Neural cell (in vitro differentiated cells): Measurements from ENCODE around the gene ZNF462. TPM values are rescaled to one million over a fixed set of nuclear protein-coding genes. Genes with fewer than 3 reads are reported as not detected.

ENCODE experiments used
- H2AFZ ChIP-seq: fragments of 200-600, 300-800 bp; sonication (generic), shearing (Covaris generic); 2 replicates; pipeline ENCODE4 v1.6.0; 2014; ENCODE audit warnings: low read depth, mild to moderate bottlenecking, antibody characterized with exemption, low read length, moderate library complexity
- H3F3A ChIP-seq: fragments of 200-600 bp; shearing (Covaris generic); 2 replicates; pipeline ENCODE4 v1.6.1; 2016; ENCODE audit warnings: mild to moderate bottlenecking, moderate library complexity, mixed read lengths, antibody characterized with exemption, low read length; ENCODE audit not compliant: insufficient read depth, poor library complexity, severe bottlenecking
- H3K27ac ChIP-seq: fragments of 200-600, 300-800 bp; sonication (generic), shearing (Covaris generic); 2 replicates; pipeline ENCODE4 v1.5.1; 2014; ENCODE audit warnings: mild to moderate bottlenecking, low read length, moderate library complexity
- H3K27me3 ChIP-seq: fragments of 300-800, 200-600 bp; sonication (generic), shearing (Covaris generic); 2 replicates; pipeline ENCODE4 v1.6.0; 2014; ENCODE audit warnings: mild to moderate bottlenecking, low read depth, low read length, moderate library complexity; ENCODE audit not compliant: insufficient read depth
- H3K36me3 ChIP-seq: fragments of 300-800, 200-600 bp; sonication (generic), shearing (Covaris generic); 2 replicates; pipeline ENCODE4 v1.5.1; 2014; ENCODE audit warnings: mild to moderate bottlenecking, antibody characterized with exemption, low read length, moderate library complexity; ENCODE audit not compliant: insufficient read depth
- H3K4me2 ChIP-seq: fragments of 300-800, 200-600 bp; sonication (generic), shearing (Covaris generic); 2 replicates; pipeline ENCODE4 v1.6.0; 2014; ENCODE audit warnings: mild to moderate bottlenecking, low read length
- H3K4me3 ChIP-seq: fragments of 300-800, 200-600 bp; sonication (generic), shearing (Covaris generic); 2 replicates; pipeline ENCODE4 v1.5.1; 2014; ENCODE audit warnings: mild to moderate bottlenecking, low read length, moderate library complexity
- H3K79me2 ChIP-seq: fragments of 200-600 bp; shearing (Covaris generic); replicated peaks from 2 replicates; pipeline ENCODE4 v1.6.0; 2014; ENCODE audit warnings: mild to moderate bottlenecking, low read length, moderate library complexity; ENCODE audit not compliant: insufficient read depth
- H3K9ac ChIP-seq: fragments of 300-800, 200-600 bp; sonication (generic), shearing (Covaris generic); 2 replicates; pipeline ENCODE4 v1.6.1; 2016; ENCODE audit warnings: mild to moderate bottlenecking, low read length, mixed read lengths
- H3K9me2 ChIP-seq: fragments of 200-600 bp; shearing (Covaris generic); 2 replicates; pipeline ENCODE4 v1.6.1; 2016; ENCODE audit warnings: mild to moderate bottlenecking, low read length, mixed read lengths; ENCODE audit not compliant: insufficient read depth
- H3K9me3 ChIP-seq: fragments of 200-600, 300-800 bp; sonication (generic), shearing (Covaris generic); 2 replicates; pipeline ENCODE4 v1.6.1; 2016; ENCODE audit warnings: mild to moderate bottlenecking, mixed run types, low read length, moderate library complexity, mixed read lengths
- H4K20me1 ChIP-seq: fragments of 200-600 bp; shearing (Covaris generic); 2 replicates; pipeline ENCODE4 v1.6.1; 2016; ENCODE audit warnings: mild to moderate bottlenecking, mixed run types; ENCODE audit not compliant: insufficient read depth
- CTCF ChIP-seq: fragments of 450-650 bp; IDR thresholded peaks from 2 replicates; pipeline ENCODE4 v1.5.1; 2014; ENCODE audit warnings: antibody characterized with exemption, mild to moderate bottlenecking, moderate library complexity; ENCODE audit not compliant: poor library complexity, severe bottlenecking
- EP300 ChIP-seq: fragments of 450-650 bp; conservative IDR thresholded peaks from 2 replicates; pipeline ENCODE4 v1.6.1; 2014; ENCODE audit warnings: antibody characterized with exemption, mild to moderate bottlenecking, moderate library complexity; ENCODE audit not compliant: poor library complexity, severe bottlenecking
- EZH2 ChIP-seq: fragments of 200-600, 300-800 bp; shearing (Covaris generic), sonication (generic); IDR thresholded peaks from 2 replicates; pipeline ENCODE4 v1.6.1; 2014; ENCODE audit warnings: antibody characterized with exemption, low read length, borderline replicate concordance, mild to moderate bottlenecking; ENCODE audit not compliant: insufficient read depth, poor library complexity, severe bottlenecking
- MXI1 ChIP-seq: fragments of 450-650 bp; conservative IDR thresholded peaks from 2 replicates; pipeline ENCODE4 v1.6.1; 2014; ENCODE audit warnings: antibody characterized with exemption, mild to moderate bottlenecking; ENCODE audit not compliant: poor library complexity, severe bottlenecking
- POLR2AphosphoS5 ChIP-seq: IDR thresholded peaks from 2 replicates; pipeline ENCODE4 v1.6.1; 2012
- RAD21 ChIP-seq: fragments of 450-650 bp; conservative IDR thresholded peaks from 2 replicates; pipeline ENCODE4 v1.6.1; 2014; ENCODE audit warnings: antibody characterized with exemption, mild to moderate bottlenecking, moderate library complexity
- SMC3 ChIP-seq: fragments of 450-650 bp; conservative IDR thresholded peaks from 2 replicates; pipeline ENCODE4 v1.6.1; 2014; ENCODE audit warnings: antibody characterized with exemption, mild to moderate bottlenecking, moderate library complexity; ENCODE audit not compliant: poor library complexity
- TAF1 ChIP-seq: IDR thresholded peaks from 2 replicates; pipeline ENCODE4 v1.6.1; 2012; ENCODE audit warnings: low read depth
- polyA plus RNA-seq: library from polyadenylated mRNA; depleted of rRNA; stranded (reverse); fragments of >200 nt; gene quantifications from 2 replicates; pipeline ENCODE4 v1.2.3, GENCODE V29; 2014
- TF ChIP-seq, protein P1 (sequence below): IDR thresholded peaks from 2 replicates; pipeline ENCODE4 v1.6.1; 2012; ENCODE audit warnings: borderline replicate concordance

Gene ZNF462
- polyA plus RNA-seq, 1 donor from 2014 or later = 9.1 TPM

DNA sequence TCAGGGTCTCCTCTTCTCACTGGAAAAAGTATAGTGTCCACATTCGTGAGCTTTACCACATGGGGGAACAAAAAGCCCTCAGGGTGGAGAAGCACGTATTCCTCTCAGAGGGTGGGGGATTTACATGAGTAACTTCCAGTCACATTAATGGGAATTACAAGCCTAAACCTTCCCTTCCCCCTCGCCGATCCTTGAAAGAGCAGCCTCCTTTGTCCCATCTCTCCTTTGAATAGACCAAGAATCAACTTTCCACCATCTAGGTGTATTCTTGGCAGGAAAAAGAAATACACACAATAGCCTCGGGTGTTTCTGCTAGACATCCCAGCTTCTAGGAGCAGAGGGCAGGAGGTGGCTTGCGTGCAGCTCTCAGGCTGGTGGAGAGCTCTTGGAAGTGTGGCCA is 144.4 kb downstream of the ZNF462 start:
- Histone ChIP-seq H3K9me3 (no peaks in the 10 kb centered on the region), H3K9ac (no peak overlapping the region), H4K20me1 (no peaks in the 10 kb centered on the region), H3K27ac (no peak overlapping the region), H3K4me3 (no peak overlapping the region), H3K4me2 (no peak overlapping the region), H3K9me2 (no peaks in the 10 kb centered on the region), H3K27me3 (no peaks in the 10 kb centered on the region), H3K79me2 (no peaks in the 10 kb centered on the region), H3F3A (no peaks in the 10 kb centered on the region), H3K36me3 (peaks cover 37% of the 10 kb centered on the region), H2AFZ (no peak overlapping the region)
- no peak for TF ChIP-seq TAF1
- TF ChIP-seq EP300 = no peak
- no peak for TF ChIP-seq POLR2AphosphoS5
- no peak for TF ChIP-seq CTCF
- no peak for TF ChIP-seq EZH2
- TF ChIP-seq MXI1 = no peak
- TF ChIP-seq RAD21 = no peak
- TF ChIP-seq SMC3 = no peak
- TF ChIP-seq, protein P1, sequence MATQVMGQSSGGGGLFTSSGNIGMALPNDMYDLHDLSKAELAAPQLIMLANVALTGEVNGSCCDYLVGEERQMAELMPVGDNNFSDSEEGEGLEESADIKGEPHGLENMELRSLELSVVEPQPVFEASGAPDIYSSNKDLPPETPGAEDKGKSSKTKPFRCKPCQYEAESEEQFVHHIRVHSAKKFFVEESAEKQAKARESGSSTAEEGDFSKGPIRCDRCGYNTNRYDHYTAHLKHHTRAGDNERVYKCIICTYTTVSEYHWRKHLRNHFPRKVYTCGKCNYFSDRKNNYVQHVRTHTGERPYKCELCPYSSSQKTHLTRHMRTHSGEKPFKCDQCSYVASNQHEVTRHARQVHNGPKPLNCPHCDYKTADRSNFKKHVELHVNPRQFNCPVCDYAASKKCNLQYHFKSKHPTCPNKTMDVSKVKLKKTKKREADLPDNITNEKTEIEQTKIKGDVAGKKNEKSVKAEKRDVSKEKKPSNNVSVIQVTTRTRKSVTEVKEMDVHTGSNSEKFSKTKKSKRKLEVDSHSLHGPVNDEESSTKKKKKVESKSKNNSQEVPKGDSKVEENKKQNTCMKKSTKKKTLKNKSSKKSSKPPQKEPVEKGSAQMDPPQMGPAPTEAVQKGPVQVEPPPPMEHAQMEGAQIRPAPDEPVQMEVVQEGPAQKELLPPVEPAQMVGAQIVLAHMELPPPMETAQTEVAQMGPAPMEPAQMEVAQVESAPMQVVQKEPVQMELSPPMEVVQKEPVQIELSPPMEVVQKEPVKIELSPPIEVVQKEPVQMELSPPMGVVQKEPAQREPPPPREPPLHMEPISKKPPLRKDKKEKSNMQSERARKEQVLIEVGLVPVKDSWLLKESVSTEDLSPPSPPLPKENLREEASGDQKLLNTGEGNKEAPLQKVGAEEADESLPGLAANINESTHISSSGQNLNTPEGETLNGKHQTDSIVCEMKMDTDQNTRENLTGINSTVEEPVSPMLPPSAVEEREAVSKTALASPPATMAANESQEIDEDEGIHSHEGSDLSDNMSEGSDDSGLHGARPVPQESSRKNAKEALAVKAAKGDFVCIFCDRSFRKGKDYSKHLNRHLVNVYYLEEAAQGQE = no peak

GRCh38 chr9:107008011-107008410 is 145.0 kb downstream of the ZNF462 start:
- no peak for TF ChIP-seq CTCF
- no peak for TF ChIP-seq POLR2AphosphoS5
- no peak for TF ChIP-seq MXI1
- TF ChIP-seq, protein P1 = no peak
- no peak for TF ChIP-seq TAF1
- TF ChIP-seq SMC3 = no peak
- TF ChIP-seq EZH2 = no peak
- no peak for TF ChIP-seq RAD21
- TF ChIP-seq EP300 = no peak
- no peak overlapping the region for H3K9ac ChIP-seq
- H3K27me3 ChIP-seq = no peaks in the 10 kb centered on the region
- H3K27ac ChIP-seq = no peak overlapping the region
- no peak overlapping the region for H2AFZ ChIP-seq
- H3K9me2 ChIP-seq = no peaks in the 10 kb centered on the region
- no peak overlapping the region for H3K4me2 ChIP-seq
- H4K20me1 ChIP-seq = no peaks in the 10 kb centered on the region
- H3K4me3 ChIP-seq = no peak overlapping the region
- H3F3A ChIP-seq = no peaks in the 10 kb centered on the region
- no peaks in the 10 kb centered on the region for H3K9me3 ChIP-seq
- no peaks in the 10 kb centered on the region for H3K79me2 ChIP-seq
- H3K36me3 ChIP-seq = peaks cover 37% of the 10 kb centered on the region
